HepG2 (cell line): ENCODE measurements around the gene UBXN6. TPM values are rescaled to one million over a fixed set of nuclear protein-coding genes. Genes with fewer than 3 reads are reported as not detected.

Source experiments
- ATF5 ChIP-seq: sonication (generic); formaldehyde crosslinking; IDR thresholded peaks from 2 replicates; pipeline ENCODE4 v1.4.0; 2020; ENCODE audit warnings: mild to moderate bottlenecking, low read depth, missing genetic modification reagents
- CREB3 ChIP-seq: sonication (generic); formaldehyde crosslinking; IDR thresholded peaks from 2 replicates; pipeline ENCODE4 v1.5.0; 2020; ENCODE audit warnings: missing genetic modification reagents
- HIC2 ChIP-seq: sonication (generic); formaldehyde crosslinking; IDR thresholded peaks from 2 replicates; pipeline ENCODE4 v1.9.0; 2022; ENCODE audit warnings: low read depth, missing genetic modification reagents
- NPAS2 ChIP-seq: sonication (generic); formaldehyde crosslinking; IDR thresholded peaks from 2 replicates; pipeline ENCODE4 v1.8.0; 2022; ENCODE audit warnings: mild to moderate bottlenecking, missing genetic modification reagents, borderline replicate concordance
- SNAPC4 ChIP-seq: sonication (generic); formaldehyde crosslinking; IDR thresholded peaks from 2 replicates; pipeline ENCODE4 v1.4.0; 2020; ENCODE audit warnings: mild to moderate bottlenecking, missing genetic modification reagents
- TAF15 ChIP-seq: fragments of 200-400 bp; formaldehyde crosslinking; IDR thresholded peaks from one replicate; pipeline ENCODE4 v1.6.1; 2018; ENCODE audit warnings: mild to moderate bottlenecking, low read depth, low read length; ENCODE audit not compliant: poor library complexity, severe bottlenecking
- ZBTB14 ChIP-seq: sonication (generic); formaldehyde crosslinking; IDR thresholded peaks from 2 replicates; pipeline ENCODE4 v1.4.0; 2020; ENCODE audit warnings: missing genetic modification reagents
- polyA plus RNA-seq, 8 experiments: library from polyadenylated mRNA; depleted of rRNA in 3 of 8; stranded (reverse) in 7 of 8; unstranded in 1 of 8; fragments of >200 nt; fragmentation: Illumina TruSeq in 4 of 8; extraction: Trizol in 4 of 8; gene quantifications; 2 replicates each; pipeline versions ENCODE4 v1.2.1 to v1.2.3, GENCODE V29; 2011 to 2016; ENCODE audit warnings: low read depth in 4 of 8, missing spikeins in 1 of 8, mixed read lengths in 1 of 8; ENCODE audit not compliant: insufficient read depth in 1 of 8
- total RNA-seq, 5 experiments: library from RNA; depleted of rRNA; stranded (reverse); fragments of >200 nt; fragmentation: Illumina TruSeq; extraction: Trizol; gene quantifications; 2 replicates each; pipeline ENCODE4 v1.2.3, GENCODE V29; 2016; ENCODE audit warnings: low read depth in 1 of 5

The UBXN6 gene
- total and polyA plus RNA-seq, 2 of the 13 experiments (the other 11 are each of a cell fraction or from before 2014, with no cell fraction given) = 34.9 to 35.5 TPM

- TF ChIP-seq HIC2 (CRISPR knock-in tag) (no peak), NPAS2 (CRISPR knock-in tag) (no peak), SNAPC4 (no peak), TAF15 (no peak), CREB3 (CRISPR knock-in tag) (no peak), ZBTB14 (CRISPR knock-in tag) (no peak), ATF5 (CRISPR knock-in tag) (no peak)
Observed at GRCh38 chr19:4428326-4428975, 29.1 kb downstream of the UBXN6 start (continued).
